ENCODE results near the gene XPO4.

DNA sequence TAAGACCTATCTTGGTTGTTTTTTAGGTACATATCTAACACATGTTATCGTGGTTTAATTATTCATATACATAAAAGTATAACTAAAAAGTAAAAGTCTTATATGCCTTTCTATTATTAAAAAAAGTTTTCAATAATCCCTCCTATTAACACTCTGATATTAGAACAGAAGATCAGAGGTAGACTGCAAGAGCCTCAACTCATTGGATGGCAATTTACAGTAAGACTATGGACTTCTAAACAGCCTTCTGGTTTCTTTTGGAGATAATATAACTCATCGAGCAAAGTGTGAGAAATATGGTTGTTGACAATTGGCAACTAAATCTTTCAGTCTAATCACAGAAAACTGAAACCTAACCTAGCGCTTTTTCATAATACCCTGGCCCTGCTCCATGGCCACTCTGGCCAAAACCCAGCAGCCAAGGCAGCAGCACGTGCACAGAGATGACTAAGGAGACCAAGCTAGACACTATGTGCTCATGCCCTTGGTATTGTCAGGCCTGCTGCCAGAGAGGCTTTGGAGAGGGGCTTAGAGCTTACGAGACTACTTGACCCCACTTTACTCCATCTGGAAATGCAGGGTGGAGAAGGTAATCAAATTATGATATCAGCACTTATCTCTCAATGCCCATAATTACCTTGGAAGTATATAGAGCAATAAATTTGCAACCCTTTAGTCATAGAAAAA is 88.2 kb downstream of the XPO4 start:
- TF ChIP-seq CTCF (IDR thresholded peaks at IDR 0.05) (no peak), POLR2A (IDR thresholded peaks at IDR 0.05) (no peak)
